Measurements from ENCODE around the gene CCR3.

- TF ChIP-seq POLR2AphosphoS5 (IDR thresholded peaks at IDR 0.05; ENCODE audit: borderline replicate concordance, low read depth, low read length): no peak
- TF ChIP-seq EZH2 (IDR thresholded peaks at IDR 0.05): no peak
- TF ChIP-seq FOXP2 (optimal IDR thresholded peaks at IDR 0.05; ENCODE audit: control extremely low read depth, extremely low read length, insufficient read depth): no peak
Measured at GRCh38 chr3:46293991-46294833, 52.0 kb downstream of the CCR3 start.
